HG02642 (cell line): Measurements from ENCODE around the gene CEACAM19.
"Not testable (repeated sequence)": the region's sequence is repeated elsewhere in the genome, so short reads cannot be mapped to it uniquely, and the experiment has no call there.

Experiments used
- ATAC-seq: cut with Tn5 transposase; IDR thresholded peaks from one replicate; pipeline ENCODE4 v1.9.1; 2021; ENCODE audit warnings: mild to moderate bottlenecking; ENCODE audit not compliant: unreplicated experiment, poor library complexity

Gene CEACAM19

DNA sequence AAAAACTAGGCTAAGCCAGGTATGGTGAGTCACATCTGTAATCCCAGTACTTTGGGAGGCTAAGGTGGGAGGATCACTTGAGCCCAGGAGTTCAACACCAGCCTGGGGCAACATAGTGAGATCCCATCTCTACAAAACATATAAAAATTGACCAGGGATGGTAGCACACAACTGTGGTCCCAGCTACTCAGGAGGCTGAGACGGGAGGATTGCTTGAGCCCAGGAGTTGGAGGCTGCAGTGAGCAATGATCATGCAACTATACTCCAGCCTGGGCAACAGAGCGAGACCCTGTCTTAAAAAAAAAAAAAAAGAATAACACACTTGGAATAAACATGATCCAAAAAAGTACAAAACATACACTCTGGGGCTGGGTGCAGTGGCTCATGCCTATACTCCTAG is 1.3 kb upstream of the CEACAM19 start:
- not testable (repeated sequence) for ATAC-seq

DNA sequence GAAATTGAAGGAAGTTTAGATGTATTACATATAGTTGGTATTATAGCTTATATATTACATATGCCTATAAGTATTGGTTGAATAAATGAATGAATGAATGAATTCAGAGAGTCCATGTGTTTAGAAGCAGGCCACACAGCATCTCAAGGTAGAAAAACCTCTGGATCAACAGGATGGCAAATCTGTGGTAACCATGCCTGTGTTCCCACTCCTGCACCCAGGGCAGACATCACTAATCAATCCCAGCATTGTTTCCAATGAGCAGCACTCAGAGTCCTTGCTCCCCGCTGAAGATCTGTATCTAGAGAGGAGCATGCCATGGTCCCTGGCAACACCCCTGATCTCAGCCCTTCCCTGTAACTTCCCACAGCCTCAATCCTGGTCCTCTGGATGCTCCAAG is 944 bp downstream of the CEACAM19 start:
- no peak for ATAC-seq

DNA sequence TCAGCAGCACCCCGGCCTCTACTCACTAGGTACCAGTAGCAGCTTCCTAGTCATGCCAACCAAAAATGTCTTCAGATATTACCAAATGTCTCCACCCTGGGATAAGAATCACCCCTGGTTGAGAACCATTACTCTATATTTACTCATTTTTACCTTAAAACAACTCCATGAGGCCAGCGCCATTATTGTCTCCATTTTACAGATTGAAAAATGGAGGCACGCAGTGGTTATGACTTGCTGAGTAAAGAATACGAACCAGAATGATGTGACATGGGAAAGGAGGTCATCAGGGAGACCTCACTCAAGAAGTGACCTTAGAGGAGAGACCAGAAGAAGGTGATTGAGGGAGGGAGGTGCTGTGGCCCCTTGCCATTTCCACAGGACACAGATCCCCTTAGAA is 2.2 kb downstream of the CEACAM19 start:
- ATAC-seq = no peak

DNA sequence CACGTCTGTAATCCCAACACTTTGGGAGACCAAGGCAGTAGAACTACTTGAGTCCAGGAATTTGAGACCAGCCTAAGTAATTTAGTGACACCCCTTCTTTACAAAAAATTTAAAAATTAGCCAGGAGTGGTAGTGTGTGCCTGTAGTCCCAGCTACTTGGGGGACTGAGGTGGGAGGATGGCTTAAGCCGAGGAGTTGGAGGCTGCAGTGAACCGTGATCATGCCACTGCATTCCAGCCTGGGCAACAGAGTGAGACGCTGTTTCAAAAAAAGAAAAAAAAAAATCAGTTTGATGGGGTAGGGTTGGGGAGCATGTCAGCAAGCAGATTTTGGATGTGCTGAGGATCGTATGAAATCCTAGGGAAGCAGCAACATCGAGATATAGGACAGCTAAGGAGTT is 4.2 kb downstream of the CEACAM19 start:
- no peak for ATAC-seq

DNA sequence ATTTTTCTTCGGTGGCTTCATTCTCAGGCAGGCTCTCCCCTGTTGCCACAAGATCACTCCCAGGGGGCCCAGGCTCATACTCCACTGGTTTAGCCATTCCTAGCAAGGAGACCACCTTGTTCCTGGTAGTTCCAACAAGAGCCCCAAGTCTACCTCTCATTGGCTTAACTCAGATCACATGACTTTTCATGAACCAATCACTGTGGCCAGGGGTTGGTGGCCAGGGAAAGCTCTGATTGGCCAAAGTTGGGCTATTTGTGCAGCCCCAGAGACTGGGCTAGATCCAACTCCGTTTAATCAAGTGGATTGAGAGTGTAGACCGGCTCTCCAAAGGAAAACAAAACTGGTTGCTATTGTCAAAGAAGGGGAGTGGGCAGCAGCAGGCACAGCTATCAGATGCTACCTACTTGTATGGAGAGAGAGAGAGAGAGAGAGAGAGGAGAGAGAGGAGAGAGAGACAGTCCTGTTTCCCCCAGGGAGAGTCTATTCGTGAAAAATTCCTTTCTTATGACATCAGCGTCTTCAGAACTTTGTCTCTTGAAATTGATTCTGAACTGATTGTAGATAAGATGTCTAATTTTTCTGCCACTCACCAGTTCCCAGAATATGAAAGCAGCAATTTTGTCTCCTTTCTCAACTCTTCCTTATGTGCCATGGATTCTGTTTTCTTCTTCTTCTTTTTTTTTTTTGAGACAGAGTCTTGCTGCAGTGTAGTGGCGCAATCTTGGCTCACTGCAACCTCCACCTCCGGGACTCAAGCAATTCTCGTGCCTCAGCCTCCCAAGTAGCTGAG is 5.9 kb downstream of the CEACAM19 start:
- no peak for ATAC-seq

DNA sequence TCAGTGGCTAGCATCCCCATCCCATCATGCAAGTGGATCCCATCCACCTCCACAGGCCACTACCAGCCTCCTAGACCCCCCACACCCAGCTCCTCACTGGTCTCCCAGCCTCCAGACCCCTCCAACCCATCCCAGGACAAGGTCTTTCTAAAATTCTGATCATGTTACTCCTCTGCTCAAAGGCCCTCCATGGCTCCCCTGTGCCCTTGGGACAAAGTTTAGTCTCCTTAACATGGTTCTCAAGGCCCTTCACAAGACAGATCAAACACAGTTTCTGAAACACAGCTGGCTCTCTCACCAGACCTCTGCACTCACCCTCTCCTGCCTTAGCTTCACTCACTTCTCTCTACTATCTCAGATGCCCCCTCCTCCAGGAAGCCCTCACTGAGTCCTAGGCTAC is 9.3 kb downstream of the CEACAM19 start:
- ATAC-seq = no peak

DNA sequence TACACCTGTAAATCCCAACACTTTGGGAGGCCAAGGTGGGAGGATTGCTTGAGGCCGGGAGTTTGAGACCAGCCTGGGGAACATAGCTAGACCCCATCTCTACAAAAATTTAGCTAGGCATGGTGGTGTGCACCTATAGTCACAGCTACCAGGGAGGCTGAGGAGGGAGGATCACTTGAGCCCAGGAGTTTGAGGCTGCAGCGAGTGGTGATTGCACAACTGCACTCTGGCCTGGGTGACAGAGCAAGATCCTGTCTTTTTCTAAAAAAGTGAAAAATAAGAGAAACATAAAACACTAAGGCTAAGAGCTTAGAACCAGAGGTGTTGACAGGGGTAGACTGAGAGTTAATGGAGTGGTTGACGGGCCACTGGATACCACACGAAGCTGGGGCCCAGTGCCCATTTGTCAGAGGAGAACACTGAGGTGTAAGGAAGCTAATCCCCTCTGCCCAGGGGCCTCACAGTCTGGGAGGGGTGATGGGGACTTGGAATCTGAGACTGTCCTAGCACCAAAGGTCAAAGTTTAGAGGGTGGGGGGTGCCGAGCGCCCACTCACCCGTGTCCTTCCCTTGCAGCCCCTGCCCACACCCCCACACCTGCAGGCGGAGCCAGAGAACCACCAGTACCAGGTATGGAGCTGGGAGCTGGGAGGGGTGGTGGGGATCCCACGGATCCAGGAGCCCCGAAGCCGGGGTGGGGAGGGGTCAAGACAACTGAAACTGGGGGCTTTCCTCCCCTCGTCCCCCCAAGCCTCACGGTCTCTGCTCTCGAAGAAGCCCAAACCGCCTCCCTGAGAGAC is 10.9 kb downstream of the CEACAM19 start:
- no peak for ATAC-seq

DNA sequence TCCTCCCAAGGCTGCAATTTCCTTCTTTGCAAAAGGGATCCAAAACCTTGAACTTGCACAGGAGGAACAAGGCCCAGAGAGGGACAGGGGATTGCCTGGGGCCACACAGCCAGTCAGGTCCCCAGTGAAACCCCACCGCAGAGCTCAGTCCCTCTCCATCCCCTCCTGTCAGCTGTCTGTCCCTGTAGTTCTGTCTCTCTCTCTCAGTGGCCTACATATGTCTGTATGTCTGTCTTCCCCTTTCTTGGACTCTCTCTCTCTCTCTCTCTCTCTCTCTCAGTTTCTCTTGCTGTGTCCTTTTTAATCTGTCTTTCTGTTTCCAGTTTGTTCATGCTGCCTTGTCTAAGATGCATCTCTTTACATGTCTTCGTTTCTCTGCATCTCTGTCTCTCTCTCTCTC is 11.5 kb downstream of the CEACAM19 start:
- ATAC-seq = no peak

DNA sequence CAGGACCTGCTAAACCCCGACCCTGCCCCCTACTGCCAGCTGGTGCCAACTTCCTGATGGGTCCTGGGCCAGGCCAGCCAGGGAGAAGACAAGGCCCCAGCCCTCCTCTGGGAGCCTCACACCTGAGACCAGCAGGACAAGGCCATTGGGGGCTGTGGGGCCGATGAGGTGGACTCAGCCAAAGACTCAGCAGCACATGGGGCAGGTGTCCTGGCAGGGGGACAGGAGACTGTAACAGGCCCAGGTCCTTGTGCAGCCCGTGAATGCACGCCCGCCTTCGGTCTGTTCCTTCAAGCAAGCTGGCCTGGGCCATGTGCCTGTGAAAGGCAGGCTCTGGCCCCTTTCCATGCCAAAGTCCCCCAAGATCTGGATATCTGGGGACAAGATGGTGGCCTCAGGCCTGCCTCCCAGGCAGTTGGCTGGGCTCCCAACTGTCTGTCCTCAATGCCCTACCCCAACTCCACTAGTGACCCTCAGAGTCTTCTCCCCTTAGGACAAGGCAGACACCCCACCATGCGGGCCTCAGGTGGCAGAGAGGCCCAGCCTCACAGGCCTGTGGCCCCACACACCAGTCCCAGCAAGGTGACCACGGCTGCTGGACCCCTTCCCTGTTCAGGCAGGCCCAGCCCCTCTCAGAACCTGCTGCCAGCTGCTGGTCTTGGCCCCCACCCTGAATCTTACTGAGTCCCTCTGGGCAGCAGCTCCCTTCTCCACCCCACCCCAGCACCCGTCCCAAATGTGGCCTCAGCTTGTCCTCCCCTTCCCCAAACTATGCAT is 12.3 kb downstream of the CEACAM19 start:
- ATAC-seq = no peak

DNA sequence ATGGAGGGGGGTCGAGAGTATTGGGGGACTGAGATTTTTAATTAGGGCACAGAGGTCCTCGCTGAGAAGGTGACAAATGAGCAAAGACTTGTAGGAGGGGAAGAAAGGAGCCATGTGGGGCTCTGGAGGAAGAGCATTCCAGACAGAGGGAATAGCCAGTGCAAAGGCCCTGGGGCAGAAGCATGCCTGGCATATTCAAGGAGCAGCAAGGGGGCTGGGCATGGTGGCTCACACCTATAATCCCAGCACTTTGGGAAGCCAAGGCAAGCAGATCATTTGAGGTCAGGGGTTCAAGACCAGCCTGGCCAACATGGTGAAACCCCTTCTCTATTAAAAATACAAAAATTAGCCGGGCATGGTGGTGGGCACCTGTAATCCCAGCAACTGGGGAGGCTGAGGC is 13.1 kb downstream of the CEACAM19 start:
- ATAC-seq = not testable (repeated sequence)

DNA sequence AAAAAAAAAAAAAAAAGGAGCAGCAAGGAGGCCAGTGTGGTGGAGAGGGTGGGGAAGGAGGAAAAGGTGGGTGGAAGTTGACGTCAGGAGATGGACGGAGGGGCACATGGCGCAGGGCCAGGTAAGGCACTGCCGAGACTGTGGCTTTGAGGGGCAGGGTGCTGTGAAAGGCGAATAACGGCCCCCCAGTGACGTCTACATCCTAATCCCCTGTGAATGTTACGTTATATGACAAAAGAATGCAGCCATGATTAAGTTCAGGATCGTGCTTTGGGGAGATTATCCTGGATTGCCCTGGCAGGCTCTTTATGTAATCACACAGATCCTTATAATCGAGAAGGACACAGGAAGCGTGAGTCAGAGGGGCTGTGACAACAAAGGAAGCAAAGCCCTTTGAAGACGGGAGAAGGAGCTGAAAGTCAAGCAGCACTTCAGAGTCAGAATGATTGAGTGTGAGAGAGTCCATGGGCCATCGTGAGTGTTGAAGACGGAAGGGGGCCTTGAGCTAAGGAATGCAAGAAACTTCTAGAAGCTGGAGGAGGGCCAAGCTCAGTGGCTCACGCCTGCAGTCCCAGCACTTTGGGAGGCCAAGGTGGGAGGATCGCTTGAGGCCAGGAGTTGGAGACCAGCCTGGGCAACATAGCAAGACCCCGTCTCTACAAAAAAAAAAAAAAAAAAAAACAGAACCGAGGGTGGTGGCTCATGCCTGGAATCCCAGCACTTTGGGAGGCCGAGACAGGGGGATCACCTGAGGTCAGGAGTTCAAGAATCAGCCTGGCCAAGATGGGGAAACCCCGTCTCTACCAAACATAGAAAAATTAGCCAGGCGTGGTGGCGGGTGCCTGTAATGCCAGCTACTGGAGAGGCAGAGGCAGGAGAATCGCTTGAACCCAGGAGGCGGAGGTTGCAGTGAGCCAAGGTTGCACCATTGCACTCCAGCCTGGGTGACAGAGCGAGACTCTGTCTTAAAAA is 13.9 kb downstream of the CEACAM19 start:
- ATAC-seq = no peak

DNA sequence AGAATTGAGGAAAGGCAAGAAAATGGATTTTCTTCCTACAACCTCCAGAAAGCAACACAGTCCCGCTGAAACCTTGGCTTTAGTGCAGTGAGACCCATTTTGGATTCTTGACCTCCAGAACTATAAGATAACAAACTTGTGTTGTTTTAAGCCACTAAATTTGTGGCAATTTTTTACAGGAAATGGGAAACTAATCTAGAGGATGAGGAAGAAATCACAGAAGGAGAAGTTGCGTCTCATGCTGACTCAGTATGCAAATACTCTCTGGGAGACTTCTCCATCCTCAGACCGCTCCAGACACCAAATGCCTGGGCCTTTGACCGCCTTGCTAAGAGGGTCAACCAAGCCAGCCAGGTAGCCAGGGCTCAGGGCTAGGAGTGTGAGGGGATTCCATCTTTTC is 14.6 kb downstream of the CEACAM19 start:
- no peak for ATAC-seq

DNA sequence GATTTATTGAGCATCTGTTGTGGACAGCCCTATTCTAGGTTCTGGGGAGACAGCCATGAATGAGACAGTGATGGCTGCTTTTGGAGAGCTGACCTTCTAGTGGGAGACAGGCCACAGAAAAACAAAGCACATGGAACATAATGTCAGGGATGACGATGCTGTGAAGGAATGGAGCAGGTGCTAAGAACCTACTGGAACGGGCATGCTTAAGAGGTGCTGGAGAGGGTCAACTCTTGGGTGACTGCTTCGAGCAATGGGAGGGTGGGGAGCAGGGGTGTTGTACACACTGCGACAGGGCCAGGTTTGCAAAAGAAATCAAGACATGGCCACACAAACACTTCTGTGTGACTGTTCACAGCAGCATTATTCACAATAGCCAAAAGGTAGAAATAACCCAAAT is 15.6 kb downstream of the CEACAM19 start:
- no peak for ATAC-seq

DNA sequence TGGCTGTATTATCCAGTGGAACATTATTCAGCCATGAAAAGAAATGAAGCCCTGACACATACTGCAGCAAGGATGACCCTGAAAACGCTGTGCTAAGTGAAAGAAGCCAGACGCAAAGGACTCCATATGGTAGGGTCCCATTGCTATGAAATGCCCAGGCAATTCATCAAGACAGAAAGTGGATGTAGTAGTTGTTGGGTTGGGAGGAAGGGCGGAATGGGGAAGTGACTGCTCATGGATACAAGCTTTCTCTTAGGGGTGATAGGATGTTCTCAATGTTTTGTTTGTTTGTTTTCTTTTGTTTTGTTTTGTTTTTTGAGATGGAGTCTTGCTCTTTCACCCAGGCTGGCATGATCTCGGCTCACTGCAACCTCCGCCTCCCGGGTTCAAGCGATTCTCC is 16.6 kb downstream of the CEACAM19 start:
- no peak for ATAC-seq

DNA sequence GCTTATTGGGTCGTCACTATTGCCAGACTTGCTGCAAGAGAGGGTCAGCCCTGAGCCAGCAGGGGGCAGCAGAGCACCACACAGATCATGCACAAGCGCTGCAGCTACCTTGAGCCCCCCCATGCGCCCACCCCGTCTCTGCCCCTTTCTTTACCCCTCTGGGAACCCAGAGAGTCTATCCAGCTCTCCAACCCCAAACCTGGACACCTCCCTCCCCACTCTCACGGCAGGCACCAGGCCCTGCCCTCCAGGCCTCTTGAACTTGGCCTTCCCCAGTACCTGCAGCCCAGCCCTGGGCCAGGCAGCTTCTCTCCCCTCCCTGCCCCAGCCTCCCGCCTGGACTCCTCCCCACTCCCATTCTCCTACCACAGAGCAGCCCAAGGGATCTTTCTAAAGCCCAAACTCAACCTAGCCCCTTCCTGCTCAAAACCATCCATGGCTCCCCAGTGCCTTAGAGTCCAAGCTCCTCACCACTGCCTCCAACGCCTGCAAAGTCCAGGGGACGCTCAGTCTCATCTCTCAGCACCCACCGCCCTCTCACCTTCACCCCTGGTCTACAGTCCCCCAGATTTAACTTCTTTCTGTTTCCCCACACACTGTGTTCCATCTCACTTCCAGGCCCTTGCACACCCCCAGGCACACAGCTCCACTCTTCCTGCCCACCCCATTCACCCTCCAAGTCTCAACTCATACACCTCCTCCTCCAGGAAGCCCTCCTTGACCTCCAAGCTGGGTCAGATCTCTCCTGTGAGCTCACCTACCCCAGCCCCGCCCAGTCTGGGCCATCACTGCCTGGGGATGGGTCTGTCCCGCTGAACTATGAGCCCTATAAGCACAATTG is 18.2 kb downstream of the CEACAM19 start:
- ATAC-seq = no peak

DNA sequence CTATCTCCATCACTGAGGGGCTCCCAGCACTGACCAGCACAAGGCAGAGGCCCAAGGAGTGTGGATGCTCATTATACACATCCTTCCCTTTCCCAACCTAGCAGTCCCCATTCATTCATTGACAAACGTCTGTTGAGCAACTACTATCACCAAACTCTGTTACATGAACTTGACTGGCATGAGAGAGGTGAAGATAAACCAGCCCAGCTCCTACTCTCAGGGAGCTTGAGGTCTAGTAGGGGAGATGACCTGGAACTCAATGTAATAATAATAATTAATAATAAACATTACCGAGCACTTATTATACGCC is 18.8 kb downstream of the CEACAM19 start:
- no peak for ATAC-seq

DNA sequence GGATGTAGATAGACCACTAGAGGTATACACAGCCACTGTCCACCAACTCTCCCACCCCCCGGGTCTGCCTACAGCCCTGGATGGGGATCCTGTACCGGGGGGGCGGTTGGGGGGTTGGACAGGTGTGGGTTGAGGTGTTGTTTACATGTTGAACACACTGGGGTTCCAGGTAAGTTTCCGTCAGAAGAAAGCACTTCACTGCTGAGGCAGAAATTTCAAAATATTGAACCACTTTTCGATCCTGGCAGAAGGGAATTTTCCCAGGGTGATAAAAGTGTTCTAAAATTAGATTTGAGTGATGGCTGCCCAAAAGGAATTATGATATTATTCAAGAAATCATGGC is 21.1 kb downstream of the CEACAM19 start:
- ATAC-seq = peak; percentile 14

DNA sequence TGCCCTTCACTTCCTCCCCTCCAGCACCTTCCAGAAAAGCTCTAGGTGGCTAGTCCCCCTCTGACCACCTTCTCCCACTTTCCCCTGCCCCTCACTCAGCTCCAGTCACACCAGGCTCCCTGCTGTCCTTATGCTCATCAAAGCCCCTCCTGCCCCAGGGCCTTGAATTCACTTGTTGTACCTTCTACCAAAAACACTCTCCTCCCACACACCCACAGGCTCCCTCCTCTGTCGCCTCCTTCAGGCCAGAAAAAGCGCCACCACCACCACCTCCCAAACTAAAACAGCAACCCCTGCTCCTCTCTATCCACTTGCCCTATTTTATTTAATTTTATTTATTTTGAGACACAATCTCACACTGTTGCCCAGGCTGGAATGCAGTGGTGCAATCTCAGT is 22.9 kb downstream of the CEACAM19 start:
- ATAC-seq = no peak

DNA sequence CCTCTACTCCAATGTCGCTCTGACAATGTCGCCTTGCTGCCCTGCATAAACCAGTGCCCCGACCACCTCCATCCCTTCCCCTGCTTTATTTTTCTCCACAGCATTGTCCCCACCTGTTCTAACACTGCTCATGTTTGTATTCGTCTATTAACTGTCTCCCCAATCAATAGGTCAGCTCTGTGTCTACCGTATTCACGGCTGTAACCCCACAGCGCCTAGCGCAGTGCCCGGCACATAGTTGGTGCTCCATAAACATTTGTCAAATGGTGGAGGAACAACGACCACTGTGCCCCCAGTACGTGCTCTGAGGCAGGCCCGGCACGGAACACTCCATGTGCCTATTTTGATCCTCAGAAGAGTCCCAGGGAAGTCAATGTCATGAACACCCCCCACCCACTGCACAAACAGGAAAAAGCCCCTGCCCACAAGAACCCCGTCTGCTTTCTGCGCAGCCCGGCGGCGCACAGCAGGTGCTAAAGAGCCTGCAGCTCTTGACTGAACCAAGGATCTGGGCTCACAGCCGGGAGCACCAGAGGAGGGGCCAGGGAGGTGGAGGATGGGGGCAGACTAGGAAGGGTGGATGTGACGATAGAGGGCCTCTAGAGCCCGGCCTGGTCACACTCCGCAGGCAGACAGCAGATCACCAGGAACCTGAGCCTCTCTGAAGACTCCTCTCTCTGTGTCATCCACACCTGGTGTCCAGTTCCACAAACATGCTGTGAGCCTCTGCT is 25.8 kb downstream of the CEACAM19 start:
- no peak for ATAC-seq
